ENCODE results near the gene NHEJ1.

- no peak for TF ChIP-seq CTCF (IDR thresholded peaks at IDR 0.05)
- TF ChIP-seq POLR2A (IDR thresholded peaks at IDR 0.05), result no peak
- TF ChIP-seq POLR2AphosphoS5 (IDR thresholded peaks at IDR 0.05), result no peak
Observed at GRCh38 chr2:219095406-219095935, 65.1 kb downstream of the NHEJ1 start.
